ENCODE results near the gene HIBCH.

DNA sequence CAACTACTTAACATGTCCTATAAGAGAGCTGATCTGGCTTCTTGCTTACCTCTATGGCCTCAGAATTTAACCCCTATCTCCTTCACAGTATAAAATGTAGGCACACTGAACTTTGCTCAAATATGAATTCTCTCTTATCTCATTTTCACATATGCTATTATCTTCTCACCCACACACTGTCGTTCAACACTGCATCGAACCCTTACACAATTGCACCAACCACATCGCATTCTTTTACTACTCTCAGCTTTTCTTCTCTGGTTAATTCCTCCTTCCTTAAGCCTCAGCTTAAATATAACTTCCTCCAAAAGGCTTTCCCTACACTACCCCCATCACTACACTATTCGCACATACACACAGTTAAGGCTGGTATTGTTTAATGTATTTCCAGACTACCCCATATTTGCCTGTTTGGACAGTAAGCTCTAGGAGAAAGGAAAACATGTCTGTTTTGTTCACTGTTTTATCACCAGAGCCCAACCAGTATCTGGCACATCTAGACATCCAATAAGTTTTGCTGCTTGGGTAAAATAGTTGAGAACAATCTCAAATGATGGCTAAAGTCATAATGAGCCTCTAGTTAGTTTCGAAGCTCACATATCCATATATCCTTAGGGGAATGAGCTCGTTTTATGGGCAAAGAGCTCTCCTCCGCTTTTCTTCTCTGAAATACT is 47.7 kb downstream of the HIBCH start:
- TF ChIP-seq EZH2phosphoT487 (IDR thresholded peaks at IDR 0.05; ENCODE audit: unreplicated experiment) (no peak), STAT1 (IDR thresholded peaks at IDR 0.05; ENCODE audit: unreplicated experiment) (no peak), POLR2AphosphoS5 (IDR thresholded peaks at IDR 0.05; ENCODE audit: low read depth) (no peak), EZH2 (IDR thresholded peaks at IDR 0.05; ENCODE audit: low read depth, unreplicated experiment) (no peak), CREB1 (CRISPR knock-in tag; IDR thresholded peaks at IDR 0.05; ENCODE audit: low read depth) (no peak), ZNF331 (CRISPR knock-in tag; IDR thresholded peaks at IDR 0.05; ENCODE audit: low read depth) (no peak), ZNF114 (CRISPR knock-in tag; IDR thresholded peaks at IDR 0.05) (no peak), JUNB (IDR thresholded peaks at IDR 0.05; ENCODE audit: unreplicated experiment) (no peak), ETS1 (IDR thresholded peaks at IDR 0.05) (no peak)
- TF ChIP-seq, protein P1, sequence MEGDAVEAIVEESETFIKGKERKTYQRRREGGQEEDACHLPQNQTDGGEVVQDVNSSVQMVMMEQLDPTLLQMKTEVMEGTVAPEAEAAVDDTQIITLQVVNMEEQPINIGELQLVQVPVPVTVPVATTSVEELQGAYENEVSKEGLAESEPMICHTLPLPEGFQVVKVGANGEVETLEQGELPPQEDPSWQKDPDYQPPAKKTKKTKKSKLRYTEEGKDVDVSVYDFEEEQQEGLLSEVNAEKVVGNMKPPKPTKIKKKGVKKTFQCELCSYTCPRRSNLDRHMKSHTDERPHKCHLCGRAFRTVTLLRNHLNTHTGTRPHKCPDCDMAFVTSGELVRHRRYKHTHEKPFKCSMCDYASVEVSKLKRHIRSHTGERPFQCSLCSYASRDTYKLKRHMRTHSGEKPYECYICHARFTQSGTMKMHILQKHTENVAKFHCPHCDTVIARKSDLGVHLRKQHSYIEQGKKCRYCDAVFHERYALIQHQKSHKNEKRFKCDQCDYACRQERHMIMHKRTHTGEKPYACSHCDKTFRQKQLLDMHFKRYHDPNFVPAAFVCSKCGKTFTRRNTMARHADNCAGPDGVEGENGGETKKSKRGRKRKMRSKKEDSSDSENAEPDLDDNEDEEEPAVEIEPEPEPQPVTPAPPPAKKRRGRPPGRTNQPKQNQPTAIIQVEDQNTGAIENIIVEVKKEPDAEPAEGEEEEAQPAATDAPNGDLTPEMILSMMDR (conservative IDR thresholded peaks at IDR 0.05; ENCODE audit: low read depth in 2 of 2), result no peak
- TF ChIP-seq, protein P2, sequence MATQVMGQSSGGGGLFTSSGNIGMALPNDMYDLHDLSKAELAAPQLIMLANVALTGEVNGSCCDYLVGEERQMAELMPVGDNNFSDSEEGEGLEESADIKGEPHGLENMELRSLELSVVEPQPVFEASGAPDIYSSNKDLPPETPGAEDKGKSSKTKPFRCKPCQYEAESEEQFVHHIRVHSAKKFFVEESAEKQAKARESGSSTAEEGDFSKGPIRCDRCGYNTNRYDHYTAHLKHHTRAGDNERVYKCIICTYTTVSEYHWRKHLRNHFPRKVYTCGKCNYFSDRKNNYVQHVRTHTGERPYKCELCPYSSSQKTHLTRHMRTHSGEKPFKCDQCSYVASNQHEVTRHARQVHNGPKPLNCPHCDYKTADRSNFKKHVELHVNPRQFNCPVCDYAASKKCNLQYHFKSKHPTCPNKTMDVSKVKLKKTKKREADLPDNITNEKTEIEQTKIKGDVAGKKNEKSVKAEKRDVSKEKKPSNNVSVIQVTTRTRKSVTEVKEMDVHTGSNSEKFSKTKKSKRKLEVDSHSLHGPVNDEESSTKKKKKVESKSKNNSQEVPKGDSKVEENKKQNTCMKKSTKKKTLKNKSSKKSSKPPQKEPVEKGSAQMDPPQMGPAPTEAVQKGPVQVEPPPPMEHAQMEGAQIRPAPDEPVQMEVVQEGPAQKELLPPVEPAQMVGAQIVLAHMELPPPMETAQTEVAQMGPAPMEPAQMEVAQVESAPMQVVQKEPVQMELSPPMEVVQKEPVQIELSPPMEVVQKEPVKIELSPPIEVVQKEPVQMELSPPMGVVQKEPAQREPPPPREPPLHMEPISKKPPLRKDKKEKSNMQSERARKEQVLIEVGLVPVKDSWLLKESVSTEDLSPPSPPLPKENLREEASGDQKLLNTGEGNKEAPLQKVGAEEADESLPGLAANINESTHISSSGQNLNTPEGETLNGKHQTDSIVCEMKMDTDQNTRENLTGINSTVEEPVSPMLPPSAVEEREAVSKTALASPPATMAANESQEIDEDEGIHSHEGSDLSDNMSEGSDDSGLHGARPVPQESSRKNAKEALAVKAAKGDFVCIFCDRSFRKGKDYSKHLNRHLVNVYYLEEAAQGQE (IDR thresholded peaks at IDR 0.05; ENCODE audit: unreplicated experiment), result no peak
